ENCODE data around the gene CRIP3. TPM values are rescaled to one million over a fixed set of nuclear protein-coding genes. Genes with fewer than 3 reads are reported as not detected.

Gene CRIP3
- total and polyA plus RNA-seq, 2 of the 8 experiments (the other 6 are each of a cell fraction or from before 2014, with no cell fraction given) = 34.0 to 46.3 TPM

- TF ChIP-seq NANOG (IDR thresholded peaks at IDR 0.05; ENCODE audit: insufficient read depth, low read depth, low read length, poor library complexity, severe bottlenecking) (no peak), EGR1 (IDR thresholded peaks at IDR 0.05; ENCODE audit: borderline replicate concordance, low read depth, low read length) (no peak), POU5F1 (IDR thresholded peaks at IDR 0.05; ENCODE audit: low read depth, low read length) (no peak), JUN (IDR thresholded peaks at IDR 0.05; ENCODE audit: low read depth, low read length) (no peak), RAD21 (IDR thresholded peaks at IDR 0.05 in 1 of 2, conservative IDR thresholded peaks at IDR 0.05 in 1 of 2; ENCODE audit: low read depth in 2 of 2, low read length in 2 of 2) (no peak), SUZ12 (IDR thresholded peaks at IDR 0.05; ENCODE audit: low read length) (0 out of 2 replicates have a peak, but pooled peaks have one; percentile 4), TEAD4 (IDR thresholded peaks at IDR 0.05; ENCODE audit: low read depth, low read length) (no peak), RFX5 (IDR thresholded peaks at IDR 0.05; ENCODE audit: borderline replicate concordance, low read depth, low read length) (no peak), POLR2AphosphoS5 (IDR thresholded peaks at IDR 0.05; ENCODE audit: low read depth, low read length) (no peak), KDM4A (IDR thresholded peaks at IDR 0.05; ENCODE audit: low read depth, low read length, severe bottlenecking) (no peak), GABPA (IDR thresholded peaks at IDR 0.05; ENCODE audit: borderline replicate concordance, insufficient read depth, low read length) (no peak)
- TF ChIP-seq, protein P1, sequence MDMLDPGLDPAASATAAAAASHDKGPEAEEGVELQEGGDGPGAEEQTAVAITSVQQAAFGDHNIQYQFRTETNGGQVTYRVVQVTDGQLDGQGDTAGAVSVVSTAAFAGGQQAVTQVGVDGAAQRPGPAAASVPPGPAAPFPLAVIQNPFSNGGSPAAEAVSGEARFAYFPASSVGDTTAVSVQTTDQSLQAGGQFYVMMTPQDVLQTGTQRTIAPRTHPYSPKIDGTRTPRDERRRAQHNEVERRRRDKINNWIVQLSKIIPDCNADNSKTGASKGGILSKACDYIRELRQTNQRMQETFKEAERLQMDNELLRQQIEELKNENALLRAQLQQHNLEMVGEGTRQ (IDR thresholded peaks at IDR 0.05; ENCODE audit: low read length) = no peak
Observed at GRCh38 chr6:43267619-43268354, 40.8 kb downstream of the CRIP3 start (continued).
